ENCODE measurements around the gene TCF7.
A peak's percentile ranks its signal among the peaks of the same experiment; 100 is the strongest.

Gene TCF7

GRCh38 chr5:134113902-134114875, at the start of gene TCF7:
TSS of gene TCF7 (plus strand) at chr5:134114681. CDS start at chr5:134114907, 226 bp downstream.
- DNase-seq (ENCODE audit: low read depth in 2 of 2, low spot score in 1 of 2), result peak in 1 of 2 donors; percentile 57

- DNase-seq (ENCODE audit: low read depth in 2 of 2, low spot score in 1 of 2), result no peak
Measured at GRCh38 chr5:134069553-134069952, 44.9 kb upstream of the TCF7 start.

- no peak for DNase-seq (ENCODE audit: low read depth in 2 of 2, low spot score in 1 of 2)
Measured at GRCh38 chr5:134070725-134071613, 43.5 kb upstream of the TCF7 start.

- DNase-seq (ENCODE audit: low read depth in 2 of 2, low spot score in 1 of 2), result no peak
Measured at GRCh38 chr5:134071614-134072207, 42.8 kb upstream of the TCF7 start.

- DNase-seq (ENCODE audit: low read depth in 2 of 2, low spot score in 1 of 2), result no peak
Measured at GRCh38 chr5:134072471-134073210, 41.8 kb upstream of the TCF7 start.

- DNase-seq (ENCODE audit: low read depth in 2 of 2, low spot score in 1 of 2), result no peak
Measured at GRCh38 chr5:134073404-134073803, 41.1 kb upstream of the TCF7 start.

GRCh38 chr5:134075102-134075501, 39.4 kb upstream of the TCF7 start:
- DNase-seq (ENCODE audit: low read depth in 2 of 2, low spot score in 1 of 2), result no peak

GRCh38 chr5:134077926-134078580, 36.4 kb upstream of the TCF7 start:
- no peak for DNase-seq (ENCODE audit: low read depth in 2 of 2, low spot score in 1 of 2)

- peak; percentile 33 to 56 for DNase-seq (ENCODE audit: low read depth in 2 of 2, low spot score in 1 of 2)
Measured at GRCh38 chr5:134079748-134080581, 34.5 kb upstream of the TCF7 start.

GRCh38 chr5:134082264-134082992, 32.1 kb upstream of the TCF7 start:
- no peak for DNase-seq (ENCODE audit: low read depth in 2 of 2, low spot score in 1 of 2)

- no peak for DNase-seq (ENCODE audit: low read depth in 2 of 2, low spot score in 1 of 2)
Measured at GRCh38 chr5:134083517-134083916, 31.0 kb upstream of the TCF7 start.

GRCh38 chr5:134084022-134084565, 30.4 kb upstream of the TCF7 start:
- DNase-seq (ENCODE audit: low read depth in 2 of 2, low spot score in 1 of 2), result no peak

GRCh38 chr5:134084570-134084969, 29.9 kb upstream of the TCF7 start:
- DNase-seq (ENCODE audit: low read depth in 2 of 2, low spot score in 1 of 2), result no peak

GRCh38 chr5:134085411-134085810, 29.1 kb upstream of the TCF7 start:
- DNase-seq (ENCODE audit: low read depth in 2 of 2, low spot score in 1 of 2), result no peak

- DNase-seq (ENCODE audit: low read depth in 2 of 2, low spot score in 1 of 2), result no peak
Measured at GRCh38 chr5:134086225-134086942, 28.1 kb upstream of the TCF7 start.

GRCh38 chr5:134086943-134087305, 27.6 kb upstream of the TCF7 start:
- DNase-seq (ENCODE audit: low read depth in 2 of 2, low spot score in 1 of 2), result peak; percentile 42 to 71

- no peak for DNase-seq (ENCODE audit: low read depth in 2 of 2, low spot score in 1 of 2)
Measured at GRCh38 chr5:134088291-134088690, 26.2 kb upstream of the TCF7 start.
